ENCODE measurements around the gene ZNF768. TPM values are rescaled to one million over a fixed set of nuclear protein-coding genes. Genes with fewer than 3 reads are reported as not detected.
A peak's percentile ranks its signal among the peaks of the same experiment; 100 is the strongest.

Gene ZNF768
- total and polyA plus RNA-seq, 2 of the 13 experiments (the other 11 are each of a cell fraction or from before 2014, with no cell fraction given), result 26.7 to 34.4 TPM

GRCh38 chr16:30534368-30535105 is 8.2 kb upstream of the ZNF768 start, which contains the start of gene ZNF747 (continued):
- no peak for TF ChIP-seq ZNF75D (CRISPR knock-in tag; IDR thresholded peaks at IDR 0.05; ENCODE audit: borderline replicate concordance)
- TF ChIP-seq CHCHD3 (CRISPR knock-in tag; IDR thresholded peaks at IDR 0.05), result no peak
- TF ChIP-seq ZMAT3 (CRISPR knock-in tag; conservative IDR thresholded peaks at IDR 0.05), result peak; percentile 45; the same call in 1 of the 2 replicates
- peak; percentile 45; the same call in 1 of the 2 replicates for TF ChIP-seq HDAC2 (CRISPR knock-in tag; IDR thresholded peaks at IDR 0.05)
- TF ChIP-seq ARID3A (IDR thresholded peaks at IDR 0.05; ENCODE audit: low read depth, low read length), result 0 out of 2 replicates have a peak, but pooled peaks have one; percentile 43
- TF ChIP-seq RELA (CRISPR knock-in tag; IDR thresholded peaks at IDR 0.05), result peak; percentile 65; the same call in 1 of the 2 replicates
- TF ChIP-seq ZNF567 (CRISPR knock-in tag; IDR thresholded peaks at IDR 0.05; ENCODE audit: borderline replicate concordance), result peak; percentile 3
- TF ChIP-seq JUND (CRISPR knock-in tag; IDR thresholded peaks at IDR 0.05), result peak; percentile 62
- peak; percentile 100 for TF ChIP-seq YY1 (IDR thresholded peaks at IDR 0.05; ENCODE audit: insufficient read depth, insufficient replicate concordance, low read depth, low read length)
- peak; percentile 87 for TF ChIP-seq IRX3 (CRISPR knock-in tag; IDR thresholded peaks at IDR 0.05; ENCODE audit: borderline replicate concordance, low read depth)
- peak; percentile 29; the same call in 1 of the 2 replicates for TF ChIP-seq SP140L (CRISPR knock-in tag; IDR thresholded peaks at IDR 0.05; ENCODE audit: borderline replicate concordance)
- TF ChIP-seq HIVEP1 (CRISPR knock-in tag; IDR thresholded peaks at IDR 0.05), result peak; percentile 76
- TF ChIP-seq NFIB (CRISPR knock-in tag; IDR thresholded peaks at IDR 0.05; ENCODE audit: borderline replicate concordance), result no peak
- TF ChIP-seq ZNF777 (CRISPR knock-in tag; IDR thresholded peaks at IDR 0.05), result peak; percentile 88
- TF ChIP-seq ZNF18 (CRISPR knock-in tag; IDR thresholded peaks at IDR 0.05; ENCODE audit: insufficient replicate concordance), result peak; percentile 95
- no peak for TF ChIP-seq ZBTB46 (CRISPR knock-in tag; IDR thresholded peaks at IDR 0.05; ENCODE audit: borderline replicate concordance)
- TF ChIP-seq ZNF709 (CRISPR knock-in tag; IDR thresholded peaks at IDR 0.05), result peak; percentile 59; the same call in 1 of the 2 replicates
- TF ChIP-seq PRDM15 (CRISPR knock-in tag; IDR thresholded peaks at IDR 0.05), result peak; percentile 39
- TF ChIP-seq MXD1 (CRISPR knock-in tag; IDR thresholded peaks at IDR 0.05), result peak; percentile 86
- TF ChIP-seq RFX3 (CRISPR knock-in tag; IDR thresholded peaks at IDR 0.05), result no peak

Data from HepG2 (cell line).